Cardiac muscle cell (in vitro differentiated cells and primary cell): Measurements from ENCODE around the gene ARL4A. TPM values are rescaled to one million over a fixed set of nuclear protein-coding genes. Genes with fewer than 3 reads are reported as not detected.

Source experiments
- DNase-seq, 2 donors: peaks; one replicate each; pipeline versions ENCODE4 v3.0.0 to v3.0.0-alpha.2; 2010 to 2017; ENCODE audit warnings: low read depth in 1 of 2, low spot score in 1 of 2
- H3K27ac ChIP-seq: fragments of 200-600 bp; sonication (generic); 2 replicates; pipeline ENCODE4 v1.5.1; 2016
- H3K27me3 ChIP-seq: fragments of 200-600 bp; sonication (generic); 2 replicates; pipeline ENCODE4 v1.6.0; 2016; ENCODE audit warnings: control low read depth
- H3K36me3 ChIP-seq: fragments of 200-600 bp; sonication (generic); 2 replicates; pipeline ENCODE4 v1.5.1; 2016; ENCODE audit warnings: control low read depth
- H3K4me1 ChIP-seq: fragments of 200-600 bp; sonication (generic); 2 replicates; pipeline ENCODE4 v1.8.1; 2017; ENCODE audit warnings: low read depth, mild to moderate bottlenecking, mixed run types
- H3K4me3 ChIP-seq: fragments of 200-600 bp; sonication (generic); 2 replicates; pipeline ENCODE4 v1.5.1; 2016; ENCODE audit warnings: mild to moderate bottlenecking
- H3K9me3 ChIP-seq: fragments of 200-600 bp; sonication (generic); 2 replicates; pipeline ENCODE4 v1.5.1; 2017; ENCODE audit warnings: low read depth, mild to moderate bottlenecking, control low read depth
- CTCF ChIP-seq: IDR thresholded peaks from 2 replicates; pipeline ENCODE4 v1.5.1; 2012; ENCODE audit warnings: low read depth, mild to moderate bottlenecking, low read length
- polyA plus RNA-seq: library from polyadenylated mRNA; unstranded; fragments of >200 nt; fragmentation: Nextera tagmentation; extraction: Ambion mirVana; gene quantifications from 2 replicates; pipeline ENCODE4 v1.2.1, GENCODE V29; 2016
- total RNA-seq: library from RNA; depleted of rRNA; stranded (reverse); fragments of >200 nt; gene quantifications from 2 replicates; pipeline ENCODE4 v1.2.3, GENCODE V29; 2016

The ARL4A gene
- total and polyA plus RNA-seq, 2 experiments from 2014 or later, result 6.5 to 10.0 TPM

- no peak for TF ChIP-seq CTCF
- Histone ChIP-seq H3K27ac (no peak overlapping the region), H3K4me3 (no peak overlapping the region), H3K36me3 (no peaks in the 10 kb centered on the region), H3K4me1 (no peaks in the 10 kb centered on the region), H3K27me3 (no peaks in the 10 kb centered on the region), H3K9me3 (no peaks in the 10 kb centered on the region)
- DNase-seq, result no peak
These were observed 39.8 kb upstream of the ARL4A start for GRCh38 chr7:12647364-12648219.

GRCh38 chr7:12648704-12649261, 38.6 kb upstream of the ARL4A start:
- Histone ChIP-seq H3K4me1 (no peaks in the 10 kb centered on the region), H3K27ac (no peak overlapping the region), H3K36me3 (no peaks in the 10 kb centered on the region), H3K27me3 (no peaks in the 10 kb centered on the region), H3K4me3 (no peak overlapping the region), H3K9me3 (no peaks in the 10 kb centered on the region)
- TF ChIP-seq CTCF, result no peak
- no peak for DNase-seq

DNA sequence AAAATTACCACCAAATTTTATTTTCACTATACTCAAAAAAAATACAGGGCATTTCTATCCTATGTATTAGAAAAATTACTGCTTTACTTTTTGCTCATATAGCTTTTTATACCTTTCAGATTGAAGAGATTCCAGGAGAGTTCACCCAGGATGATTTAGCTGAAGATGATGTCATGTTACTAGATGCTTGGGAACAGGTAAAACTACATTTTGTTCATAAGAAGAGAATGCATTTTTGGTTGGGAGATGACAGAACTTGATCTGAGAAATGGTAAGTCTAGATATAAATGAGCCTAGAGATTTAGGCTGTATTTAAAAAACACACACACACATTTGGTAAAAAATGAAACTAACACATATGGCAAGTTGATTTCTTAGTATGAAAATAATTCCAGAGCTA, 38.1 kb upstream of the ARL4A start:
- DNase-seq, result no peak
- no peaks in the 10 kb centered on the region for H3K36me3 ChIP-seq
- TF ChIP-seq CTCF, result no peak
- H3K4me3 ChIP-seq, result no peak overlapping the region
- no peaks in the 10 kb centered on the region for H3K27me3 ChIP-seq
- H3K4me1 ChIP-seq, result no peaks in the 10 kb centered on the region
- H3K27ac ChIP-seq, result no peak overlapping the region
- no peaks in the 10 kb centered on the region for H3K9me3 ChIP-seq

DNA sequence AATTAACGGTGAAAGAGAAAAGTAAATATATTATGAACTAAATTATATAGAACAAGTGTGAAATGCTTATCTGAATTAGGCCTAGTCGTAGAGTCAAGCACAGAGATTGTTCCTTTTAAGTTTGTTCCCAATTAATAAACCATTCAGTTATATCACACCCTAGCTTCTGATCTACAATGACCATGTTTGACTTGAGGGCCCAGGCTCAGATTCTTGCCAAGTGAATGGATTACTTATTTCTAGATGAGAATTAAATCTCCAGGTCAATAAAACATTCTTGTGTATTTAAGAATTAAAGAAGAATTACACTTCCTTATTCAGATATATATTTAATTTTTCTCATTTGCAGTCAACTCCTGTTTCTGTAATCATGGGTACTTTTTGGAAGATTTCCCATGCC, 37.4 kb upstream of the ARL4A start:
- DNase-seq, result no peak
- H3K4me3 ChIP-seq, result no peak overlapping the region
- no peaks in the 10 kb centered on the region for H3K9me3 ChIP-seq
- no peak for TF ChIP-seq CTCF
- H3K4me1 ChIP-seq, result no peaks in the 10 kb centered on the region
- H3K27me3 ChIP-seq, result no peaks in the 10 kb centered on the region
- no peaks in the 10 kb centered on the region for H3K36me3 ChIP-seq
- no peak overlapping the region for H3K27ac ChIP-seq

DNA sequence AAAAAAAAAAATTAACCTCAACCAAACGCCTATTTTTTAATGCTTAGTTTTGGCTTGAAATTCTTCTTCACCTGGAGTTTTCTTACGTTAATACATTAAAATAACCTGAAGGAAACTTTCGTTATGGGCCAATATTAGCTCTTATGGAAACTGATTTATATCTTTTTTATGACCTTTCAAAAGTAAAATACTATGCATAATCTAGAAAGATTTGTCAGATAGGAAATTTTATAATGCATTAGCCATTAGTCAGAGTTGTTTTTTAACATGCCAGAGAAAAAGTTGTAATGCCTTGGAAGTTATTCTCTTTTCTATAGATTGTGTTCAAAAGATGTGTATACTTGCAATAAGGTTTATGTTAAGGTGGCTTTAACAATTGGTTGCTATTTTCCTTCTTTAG, 34.3 kb upstream of the ARL4A start:
- H3K9me3 ChIP-seq, result no peaks in the 10 kb centered on the region
- H3K4me3 ChIP-seq, result no peak overlapping the region
- no peaks in the 10 kb centered on the region for H3K27me3 ChIP-seq
- no peak for DNase-seq
- TF ChIP-seq CTCF, result no peak
- no peaks in the 10 kb centered on the region for H3K36me3 ChIP-seq
- no peaks in the 10 kb centered on the region for H3K4me1 ChIP-seq
- H3K27ac ChIP-seq, result no peak overlapping the region
